Upper lobe of left lung (tissue), 6 donors: ENCODE measurements around the gene ATP6V0C. TPM values are rescaled to one million over a fixed set of nuclear protein-coding genes. Genes with fewer than 3 reads are reported as not detected.

Experiments
- ATAC-seq, 2 donors: fragments of 200-7000 bp; cut with Tn5 transposase; one replicate each; pipeline ENCODE4 v1.9.1; 2022; ENCODE audit warnings: mild to moderate bottlenecking in 2 of 2, moderate library complexity in 2 of 2; ENCODE audit not compliant: low FRiP score in 2 of 2
- DNase-seq, 2 donors: peaks; one replicate each; pipeline ENCODE4 v3.0.0-alpha.2; 2019 to 2020
- H3K27ac ChIP-seq, 4 donors: fragments of 200-600 bp; sonication (generic); one replicate each; pipeline ENCODE4 v1.5.1; 2016 to 2019
- H3K27me3 ChIP-seq, 4 donors: fragments of 200-600 bp; sonication (generic); one replicate each; pipeline ENCODE4 v1.5.1; 2017 to 2019
- H3K36me3 ChIP-seq, 4 donors: fragments of 200-600 bp; sonication (generic); one replicate each; pipeline ENCODE4 v1.5.1; 2016 to 2019
- H3K4me1 ChIP-seq, 4 donors: fragments of 200-600 bp; sonication (generic); one replicate each; pipeline ENCODE4 v1.5.1; 2018 to 2019
- H3K4me3 ChIP-seq, 4 donors: fragments of 200-600 bp; sonication (generic); one replicate each; pipeline ENCODE4 v1.5.1; 2017 to 2019; ENCODE audit warnings: mild to moderate bottlenecking in 2 of 4, moderate library complexity in 1 of 4
- H3K9me3 ChIP-seq, 4 donors: fragments of 200-600 bp; sonication (generic); one replicate each; pipeline ENCODE4 v1.5.1; 2018 to 2019
- EP300 ChIP-seq, 4 donors: sonication (generic); formaldehyde crosslinking; IDR thresholded peaks; one replicate each; pipeline ENCODE4 v1.5.1; 2017; ENCODE audit warnings: antibody characterized with exemption in 4 of 4, control low read depth in 2 of 4
- POLR2A ChIP-seq, 4 donors: fragments of 450-650 bp; IDR thresholded peaks; one replicate each; pipeline ENCODE4 v1.5.1; 2016 to 2017; ENCODE audit warnings: antibody characterized with exemption in 4 of 4, mild to moderate bottlenecking in 2 of 4
- POLR2AphosphoS5 ChIP-seq, 2 donors: sonication (generic); formaldehyde crosslinking; IDR thresholded peaks; one replicate each; pipeline ENCODE4 v1.5.1; 2017; ENCODE audit warnings: antibody characterized with exemption in 2 of 2
- WGBS, 2 donors: methylation state at CpG; one replicate each; pipeline ENCODE4 v1.1.5; 2017 to 2018; 5-methylcytosine and 5-hydroxymethylcytosine counted together
- total RNA-seq, 6 donors: library from RNA; depleted of rRNA in 4 of 6; stranded (reverse); fragments of >200 nt in 4 of 6; gene quantifications; one replicate each; pipeline versions ENCODE4 v1.1.0 to v1.2.1, GENCODE V29; 2016 to 2021
- TF ChIP-seq, protein P1 (sequence below), 6 experiments: fragments of 450-650 bp in 4 of 6; fragments of 200-600 bp in 2 of 6; sonication (generic) in 2 of 6; IDR thresholded peaks; one replicate each; pipeline ENCODE4 v1.5.1; 2016 to 2019; ENCODE audit warnings: antibody characterized with exemption in 6 of 6
- donor health status: DM: no; HTN: no; CAD: no; lungs with moderate emphysema.
- donor health status: DM: no; HTN: yes; CAD: no; lungs with severe emphysema.

ATP6V0C gene
- total RNA-seq, 6 donors from 2014 or later, result 84.9 to 332 (median 164) TPM

GRCh38 chr16:2500918-2501750, 12.6 kb upstream of the ATP6V0C start:
- TF ChIP-seq EP300 (IDR thresholded peaks at IDR 0.05), result no peak
- no peak for TF ChIP-seq POLR2A (IDR thresholded peaks at IDR 0.05)
- no peak for TF ChIP-seq POLR2AphosphoS5 (IDR thresholded peaks at IDR 0.05)
- TF ChIP-seq, protein P1, sequence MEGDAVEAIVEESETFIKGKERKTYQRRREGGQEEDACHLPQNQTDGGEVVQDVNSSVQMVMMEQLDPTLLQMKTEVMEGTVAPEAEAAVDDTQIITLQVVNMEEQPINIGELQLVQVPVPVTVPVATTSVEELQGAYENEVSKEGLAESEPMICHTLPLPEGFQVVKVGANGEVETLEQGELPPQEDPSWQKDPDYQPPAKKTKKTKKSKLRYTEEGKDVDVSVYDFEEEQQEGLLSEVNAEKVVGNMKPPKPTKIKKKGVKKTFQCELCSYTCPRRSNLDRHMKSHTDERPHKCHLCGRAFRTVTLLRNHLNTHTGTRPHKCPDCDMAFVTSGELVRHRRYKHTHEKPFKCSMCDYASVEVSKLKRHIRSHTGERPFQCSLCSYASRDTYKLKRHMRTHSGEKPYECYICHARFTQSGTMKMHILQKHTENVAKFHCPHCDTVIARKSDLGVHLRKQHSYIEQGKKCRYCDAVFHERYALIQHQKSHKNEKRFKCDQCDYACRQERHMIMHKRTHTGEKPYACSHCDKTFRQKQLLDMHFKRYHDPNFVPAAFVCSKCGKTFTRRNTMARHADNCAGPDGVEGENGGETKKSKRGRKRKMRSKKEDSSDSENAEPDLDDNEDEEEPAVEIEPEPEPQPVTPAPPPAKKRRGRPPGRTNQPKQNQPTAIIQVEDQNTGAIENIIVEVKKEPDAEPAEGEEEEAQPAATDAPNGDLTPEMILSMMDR (IDR thresholded peaks at IDR 0.05), result peak; percentile 97 to 100 (median 99)
- DNase-seq (peak; percentile 87 to 97), ATAC-seq (peak; percentile 91 to 93)
- 0 to 31% methylated on average over 1 to 14 of the region's 23 CpGs for WGBS, 2 donors
- Histone ChIP-seq H3K36me3 (peaks cover 0 to 46% (median 18%) of the 10 kb centered on the region in 4 donors), H3K27me3 (no peaks in the 10 kb centered on the region), H3K9me3 (no peaks in the 10 kb centered on the region), H3K4me1 (peaks cover 34 to 66% (median 58%) of the 10 kb centered on the region in 4 donors), H3K4me3 (peak overlapping the region in 3 of 4 donors; percentile 13 to 35 (median 21)), H3K27ac (peak overlapping the region in 1 of 4 donors; percentile 75)

GRCh38 chr16:2501946-2502895, 11.5 kb upstream of the ATP6V0C start:
- Histone ChIP-seq H3K27ac (peak overlapping the region in 2 of 4 donors; percentile 37 to 75), H3K36me3 (peaks cover 0 to 35% (median 7%) of the 10 kb centered on the region in 4 donors), H3K27me3 (no peaks in the 10 kb centered on the region), H3K9me3 (no peaks in the 10 kb centered on the region), H3K4me3 (no peak overlapping the region), H3K4me1 (peaks cover 30 to 57% (median 49%) of the 10 kb centered on the region in 4 donors)
- DNase-seq (peak in 1 of 2 donors; percentile 69), ATAC-seq (no peak)
- 78 to 81% methylated on average over 9 to 13 of the region's 18 CpGs for WGBS, 2 donors
- no peak for TF ChIP-seq POLR2A (IDR thresholded peaks at IDR 0.05)
- TF ChIP-seq, protein P1 (IDR thresholded peaks at IDR 0.05), result peak in 1 of 6 experiments; percentile 4

DNA sequence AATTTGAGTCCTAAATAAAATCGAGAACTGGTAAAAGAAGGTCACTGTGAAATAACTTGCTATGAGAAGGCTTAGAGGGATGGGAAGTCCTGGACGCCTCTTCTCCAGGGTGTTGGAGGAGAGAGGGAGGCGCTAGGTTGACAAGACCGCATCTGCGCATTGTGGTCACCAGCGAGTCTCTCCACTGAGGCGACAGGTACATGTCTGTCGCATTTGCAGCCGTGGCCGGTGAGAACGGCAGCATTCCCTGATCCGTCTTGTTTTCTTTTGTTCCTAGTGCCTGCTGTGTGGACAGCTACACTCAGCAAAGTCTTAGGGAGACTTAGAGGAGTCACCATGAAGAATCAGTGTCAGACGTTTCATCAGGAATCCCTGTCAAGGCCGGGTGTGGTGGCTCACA, 8.1 kb upstream of the ATP6V0C start:
- Histone ChIP-seq H3K9me3 (no peaks in the 10 kb centered on the region), H3K27me3 (no peaks in the 10 kb centered on the region), H3K36me3 (peaks cover 0 to 6% (median 0%) of the 10 kb centered on the region in 4 donors), H3K27ac (no peak overlapping the region), H3K4me1 (peaks cover 15 to 36% (median 27%) of the 10 kb centered on the region in 4 donors), H3K4me3 (no peak overlapping the region)
- WGBS, 2 donors, result 87 to 90% methylated on average over 14 of the region's 14 CpGs
- TF ChIP-seq EP300 (IDR thresholded peaks at IDR 0.05), result no peak
- TF ChIP-seq POLR2AphosphoS5 (IDR thresholded peaks at IDR 0.05), result no peak
- no peak for TF ChIP-seq POLR2A (IDR thresholded peaks at IDR 0.05)
- TF ChIP-seq, protein P1 (IDR thresholded peaks at IDR 0.05), result no peak
- DNase-seq (no peak), ATAC-seq (no peak)

GRCh38 chr16:2507052-2507659, 6.6 kb upstream of the ATP6V0C start:
- DNase-seq (peak; percentile 45 to 73), ATAC-seq (peak; percentile 51 to 71)
- Histone ChIP-seq H3K27ac (peak overlapping the region; percentile 69 to 82 (median 74)), H3K27me3 (no peaks in the 10 kb centered on the region), H3K4me1 (peaks cover 11 to 34% (median 25%) of the 10 kb centered on the region in 4 donors), H3K36me3 (peaks cover 0 to under 1% (median 0%) of the 10 kb centered on the region in 4 donors), H3K4me3 (no peak overlapping the region), H3K9me3 (no peaks in the 10 kb centered on the region)
- WGBS, 2 donors, result 67 to 77% methylated on average over 13 to 14 of the region's 14 CpGs
- no peak for TF ChIP-seq POLR2AphosphoS5 (IDR thresholded peaks at IDR 0.05)
- TF ChIP-seq POLR2A (IDR thresholded peaks at IDR 0.05), result peak in 1 of 4 donors; percentile 37
- no peak for TF ChIP-seq EP300 (IDR thresholded peaks at IDR 0.05)
